GM12891 (cell line): ENCODE measurements around the gene NAALADL2.
A peak's percentile ranks its signal among the peaks of the same experiment; 100 is the strongest.
"Not testable (repeated sequence)": the region's sequence is repeated elsewhere in the genome, so short reads cannot be mapped to it uniquely, and the experiment has no call there.

ENCODE experiments used
- DNase-seq: peaks from one replicate; pipeline ENCODE4 v3.0.0; 2011; ENCODE audit warnings: low spot score; ENCODE audit not compliant: insufficient read length
- FAIRE-seq: peaks from 2 replicates; lab custom pipeline; 2011; peaks lifted over from hg19 to GRCh38; lab: Jason Lieb, UNC
- PAX5 ChIP-seq: IDR thresholded peaks from 2 replicates; pipeline ENCODE4 v1.6.1; 2011; ENCODE audit warnings: low read length, moderate library complexity, mild to moderate bottlenecking; ENCODE audit not compliant: insufficient read depth, severe bottlenecking
- POLR2A ChIP-seq: IDR thresholded peaks from 2 replicates; pipeline ENCODE4 v1.6.1; 2011; ENCODE audit warnings: low read depth, low read length, control low read depth
- POLR2AphosphoS5 ChIP-seq: IDR thresholded peaks from 2 replicates; pipeline ENCODE4 v1.6.1; 2011; ENCODE audit warnings: low read depth, low read length, control low read depth
- POU2F2 ChIP-seq: IDR thresholded peaks from 2 replicates; pipeline ENCODE4 v1.6.1; 2011; ENCODE audit warnings: low read depth, mild to moderate bottlenecking, control low read depth, low read length, moderate library complexity
- SPI1 ChIP-seq: IDR thresholded peaks from 2 replicates; pipeline ENCODE4 v1.6.1; 2011; ENCODE audit warnings: low read depth, low read length, control low read depth
- TAF1 ChIP-seq: IDR thresholded peaks from 2 replicates; pipeline ENCODE4 v1.6.1; 2011; ENCODE audit warnings: low read depth, low read length, control low read depth

The NAALADL2 gene

GRCh38 chr3:175108613-175109151 is 249.5 kb downstream of the NAALADL2 start:
- TF ChIP-seq SPI1 (no peak), POU2F2 (no peak), PAX5 (no peak), POLR2A (no peak), TAF1 (no peak), POLR2AphosphoS5 (no peak)
- DNase-seq (no peak), FAIRE-seq (no peak)

- FAIRE-seq = no peak
- no peak for DNase-seq
- TF ChIP-seq POLR2AphosphoS5 (no peak), TAF1 (no peak), PAX5 (no peak), POU2F2 (no peak), POLR2A (no peak), SPI1 (no peak)
Measured at GRCh38 chr3:175111036-175111435, 251.9 kb downstream of the NAALADL2 start.

GRCh38 chr3:175118382-175118941 is 259.3 kb downstream of the NAALADL2 start:
- FAIRE-seq (no peak), DNase-seq (no peak)
- TF ChIP-seq SPI1 (no peak), POU2F2 (no peak), POLR2AphosphoS5 (no peak), TAF1 (no peak), POLR2A (no peak), PAX5 (no peak)

DNA sequence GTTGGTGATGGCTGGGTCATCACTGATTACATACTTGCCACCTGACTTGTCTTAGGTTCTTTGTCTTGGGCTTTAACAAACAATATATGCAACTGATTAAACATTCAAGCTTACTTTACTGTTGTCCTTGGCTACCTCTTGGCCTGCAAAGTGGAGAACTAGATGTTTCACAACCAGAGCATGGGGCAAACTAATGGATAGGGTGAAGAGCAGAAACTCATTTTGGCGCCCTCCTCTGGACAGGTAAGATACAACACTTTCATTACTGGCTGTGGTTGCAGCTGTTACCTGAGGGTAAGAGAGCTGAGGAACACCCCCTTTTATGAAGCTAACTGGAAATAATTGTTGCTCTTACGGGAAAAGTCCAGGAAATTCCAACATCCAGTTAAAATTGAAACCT is 262.1 kb downstream of the NAALADL2 start:
- peak; percentile 38 for FAIRE-seq
- no peak for TF ChIP-seq PAX5
- TF ChIP-seq POU2F2 = no peak
- TF ChIP-seq POLR2A = no peak
- no peak for TF ChIP-seq POLR2AphosphoS5
- no peak for TF ChIP-seq TAF1
- TF ChIP-seq SPI1 = no peak
- DNase-seq = no peak

DNA sequence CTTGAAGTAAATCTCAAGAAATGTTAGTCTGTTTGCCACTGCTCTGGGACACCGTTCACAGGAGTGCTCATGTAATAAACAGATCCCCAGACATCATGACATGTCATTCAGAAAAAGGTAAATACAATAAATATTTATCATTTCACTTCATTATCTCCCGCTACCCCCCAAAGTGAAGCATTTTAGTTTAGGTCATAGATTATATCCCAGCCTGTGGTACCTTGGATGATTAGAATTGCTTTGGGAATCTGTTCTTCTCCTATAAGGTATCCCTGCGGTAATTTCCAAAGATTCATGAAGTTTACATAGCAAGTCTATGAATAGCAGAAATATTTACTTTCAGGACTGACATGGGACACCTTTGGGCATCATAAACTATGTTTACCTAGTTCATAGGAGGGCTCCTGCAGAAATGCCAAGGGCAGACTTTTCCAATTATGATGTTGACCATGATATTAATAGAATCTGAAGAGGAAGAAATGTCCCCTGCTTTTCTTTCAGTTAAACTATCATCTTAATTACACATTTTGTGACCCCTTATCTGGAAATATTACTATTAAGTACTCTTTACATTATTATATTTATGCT is 268.0 kb downstream of the NAALADL2 start:
- TF ChIP-seq POLR2AphosphoS5 (no peak), PAX5 (no peak), POLR2A (no peak), POU2F2 (no peak), TAF1 (no peak), SPI1 (no peak)
- DNase-seq (no peak), FAIRE-seq (no peak)

- no peak for FAIRE-seq
- TF ChIP-seq POU2F2 (no peak), POLR2AphosphoS5 (no peak), POLR2A (no peak), PAX5 (no peak), SPI1 (no peak), TAF1 (no peak)
- DNase-seq = no peak
Measured at GRCh38 chr3:175129126-175129525, 270.0 kb downstream of the NAALADL2 start.

GRCh38 chr3:175129571-175129970 is 270.4 kb downstream of the NAALADL2 start:
- DNase-seq (no peak), FAIRE-seq (no peak)
- TF ChIP-seq TAF1 = no peak
- no peak for TF ChIP-seq POLR2AphosphoS5
- no peak for TF ChIP-seq POU2F2
- TF ChIP-seq POLR2A = no peak
- no peak for TF ChIP-seq PAX5
- TF ChIP-seq SPI1 = no peak

DNA sequence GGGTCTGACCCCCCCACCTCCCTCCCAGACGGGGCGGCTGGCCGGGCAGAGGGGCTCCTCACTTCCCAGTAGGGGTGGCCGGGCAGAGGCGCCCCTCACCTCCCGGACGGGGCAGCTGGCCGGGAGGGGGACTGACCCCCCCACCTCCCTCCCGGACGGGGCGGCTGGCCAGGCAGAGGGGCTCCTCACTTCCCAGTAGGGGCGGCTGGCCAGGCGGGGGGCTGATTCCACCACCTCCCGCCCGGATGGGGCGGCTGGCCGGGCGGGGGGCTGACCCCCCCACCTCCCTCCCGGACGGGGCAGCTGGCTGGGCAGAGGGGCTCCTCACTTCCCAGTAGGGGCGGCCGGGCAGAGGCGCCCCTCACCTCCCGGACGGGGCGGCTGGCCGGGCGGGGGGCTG is 272.7 kb downstream of the NAALADL2 start:
- DNase-seq, FAIRE-seq: not testable (repeated sequence)

DNA sequence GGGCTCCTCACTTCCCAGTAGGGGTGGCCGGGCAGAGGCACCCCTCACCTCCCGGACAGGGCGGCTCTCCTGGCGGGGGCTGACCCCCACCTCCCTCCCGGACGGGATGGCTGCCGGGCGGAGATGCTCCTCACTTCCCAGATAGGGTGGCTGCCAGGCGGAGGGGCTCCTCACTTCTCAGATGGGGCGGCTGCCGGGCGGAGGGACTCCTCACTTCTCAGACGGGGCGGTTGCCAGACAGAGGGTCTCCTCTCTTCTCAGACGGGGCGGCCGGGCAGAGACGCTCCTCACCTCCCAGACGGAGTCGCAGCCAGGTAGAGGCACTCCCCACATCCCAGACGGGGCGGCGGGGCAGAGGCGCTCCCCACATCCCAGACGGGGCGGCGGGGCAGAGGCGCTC is 273.6 kb downstream of the NAALADL2 start:
- DNase-seq, FAIRE-seq: not testable (repeated sequence)

GRCh38 chr3:175144368-175144767 is 285.2 kb downstream of the NAALADL2 start:
- no peak for DNase-seq
- no peak for TF ChIP-seq SPI1
- TF ChIP-seq POLR2AphosphoS5 = no peak
- no peak for TF ChIP-seq PAX5
- no peak for TF ChIP-seq TAF1
- TF ChIP-seq POLR2A = no peak
- no peak for TF ChIP-seq POU2F2
- no peak for FAIRE-seq

GRCh38 chr3:175146258-175146657 is 287.1 kb downstream of the NAALADL2 start:
- TF ChIP-seq POLR2AphosphoS5 (no peak), SPI1 (no peak), POLR2A (no peak), POU2F2 (no peak), TAF1 (no peak), PAX5 (no peak)
- FAIRE-seq (no peak), DNase-seq (no peak)
